ENCODE measurements around the gene AP3B2. TPM values are rescaled to one million over a fixed set of nuclear protein-coding genes. Genes with fewer than 3 reads are reported as not detected.

Gene AP3B2
- total and polyA plus RNA-seq, 2 donors (not counting 3 experiments of a cell fraction or from before 2014, with no cell fraction given): not detected

DNA sequence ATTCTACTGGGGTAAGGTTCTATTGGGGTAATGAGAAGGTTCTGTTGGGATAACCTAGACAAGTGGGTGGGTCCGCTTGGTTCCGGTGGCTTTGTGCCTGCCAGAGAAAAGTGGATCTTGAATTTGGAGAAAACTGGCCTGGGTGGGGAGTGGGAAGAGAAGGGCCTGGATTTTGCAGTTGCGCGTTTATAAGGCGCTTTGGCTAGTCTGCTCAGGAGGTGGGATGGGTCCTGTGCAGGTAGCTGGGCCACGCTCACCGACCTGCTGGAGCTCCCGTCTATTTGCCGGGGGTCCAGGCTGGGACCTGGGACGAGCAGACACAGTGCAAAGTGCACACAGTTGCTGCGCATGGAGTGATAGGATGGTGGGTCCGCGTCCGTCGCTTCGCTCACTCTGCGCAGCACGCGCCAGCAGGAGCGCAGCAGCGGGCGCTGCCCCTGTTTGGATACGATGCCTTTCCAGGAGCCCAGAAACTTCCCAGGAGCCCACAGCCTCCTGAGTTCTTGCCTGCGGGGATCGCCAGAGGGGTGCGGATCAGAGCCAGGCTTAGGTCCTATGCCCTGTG is 1.3 kb upstream of the AP3B2 start:
- FAIRE-seq: no peak
- H3K4me2 ChIP-seq (ENCODE audit: insufficient read depth, low read length): no peak overlapping the region
- H3K9me3 ChIP-seq (replicated peaks; ENCODE audit: control insufficient read depth, insufficient read depth, low read length): no peaks in the 10 kb centered on the region
- H3K36me3 ChIP-seq (ENCODE audit: control insufficient read depth in 2 of 2, extremely low read depth in 1 of 2, insufficient read depth in 2 of 2, low read length in 2 of 2): no peaks in the 10 kb centered on the region
- no peaks in the 10 kb centered on the region for H3K9me1 ChIP-seq (replicated peaks; ENCODE audit: control insufficient read depth, extremely low read depth, insufficient read depth, low read length)
- TF ChIP-seq EZH2 (IDR thresholded peaks at IDR 0.05; ENCODE audit: borderline replicate concordance, low read depth, low read length, severe bottlenecking): no peak
- TF ChIP-seq, protein P1, sequence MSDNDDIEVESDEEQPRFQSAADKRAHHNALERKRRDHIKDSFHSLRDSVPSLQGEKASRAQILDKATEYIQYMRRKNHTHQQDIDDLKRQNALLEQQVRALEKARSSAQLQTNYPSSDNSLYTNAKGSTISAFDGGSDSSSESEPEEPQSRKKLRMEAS (IDR thresholded peaks at IDR 0.05; ENCODE audit: insufficient read depth, insufficient read length): no peak
- TF ChIP-seq MYC (IDR thresholded peaks at IDR 0.05; ENCODE audit: low read depth, low read length): no peak
- TF ChIP-seq, protein P2, sequence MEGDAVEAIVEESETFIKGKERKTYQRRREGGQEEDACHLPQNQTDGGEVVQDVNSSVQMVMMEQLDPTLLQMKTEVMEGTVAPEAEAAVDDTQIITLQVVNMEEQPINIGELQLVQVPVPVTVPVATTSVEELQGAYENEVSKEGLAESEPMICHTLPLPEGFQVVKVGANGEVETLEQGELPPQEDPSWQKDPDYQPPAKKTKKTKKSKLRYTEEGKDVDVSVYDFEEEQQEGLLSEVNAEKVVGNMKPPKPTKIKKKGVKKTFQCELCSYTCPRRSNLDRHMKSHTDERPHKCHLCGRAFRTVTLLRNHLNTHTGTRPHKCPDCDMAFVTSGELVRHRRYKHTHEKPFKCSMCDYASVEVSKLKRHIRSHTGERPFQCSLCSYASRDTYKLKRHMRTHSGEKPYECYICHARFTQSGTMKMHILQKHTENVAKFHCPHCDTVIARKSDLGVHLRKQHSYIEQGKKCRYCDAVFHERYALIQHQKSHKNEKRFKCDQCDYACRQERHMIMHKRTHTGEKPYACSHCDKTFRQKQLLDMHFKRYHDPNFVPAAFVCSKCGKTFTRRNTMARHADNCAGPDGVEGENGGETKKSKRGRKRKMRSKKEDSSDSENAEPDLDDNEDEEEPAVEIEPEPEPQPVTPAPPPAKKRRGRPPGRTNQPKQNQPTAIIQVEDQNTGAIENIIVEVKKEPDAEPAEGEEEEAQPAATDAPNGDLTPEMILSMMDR (IDR thresholded peaks at IDR 0.05; ENCODE audit: extremely low read depth in 1 of 2, insufficient read depth in 1 of 2, low read depth in 1 of 2, low read length in 2 of 2): no peak
- no peaks in the 10 kb centered on the region for H3K27me3 ChIP-seq (ENCODE audit: control insufficient read depth in 2 of 2, insufficient read depth in 2 of 2, low read length in 2 of 2)
- no peak for DNase-seq (ENCODE audit: low read depth, low spot score)
- no peaks in the 10 kb centered on the region for H3K79me2 ChIP-seq (ENCODE audit: control insufficient read depth, insufficient read depth, low read length)
- no TSS peak for BruUV-seq (replicated peaks)
- H3K4me3 ChIP-seq (replicated peaks in 1 of 3; ENCODE audit: insufficient read depth in 1 of 3, low read depth in 1 of 3, low read length in 3 of 3): no peak overlapping the region
- intact Hi-C loops (cut with micrococcal nuclease) (no loop called here), dilution Hi-C loops (cut with MboI; ENCODE audit: extremely low pct_ligation_motif_present, low sequenced_read_pairs) (no loop called here)
- H2AFZ ChIP-seq (ENCODE audit: low read depth, low read length): no peak overlapping the region
- H3K27ac ChIP-seq (ENCODE audit: insufficient read depth, low read depth, low read length): no peak overlapping the region
- ChIA-PET POLR2A (no interaction called here), CTCF (no interaction called here)
- no peak overlapping the region for H3K9ac ChIP-seq (replicated peaks; ENCODE audit: extremely low read depth, insufficient read depth, low read length)
- peaks cover 2% of the 10 kb centered on the region for H3K4me1 ChIP-seq (ENCODE audit: control insufficient read depth, extremely low read depth, insufficient read depth, low read length)
- no peaks in the 10 kb centered on the region for H4K20me1 ChIP-seq (replicated peaks; ENCODE audit: control insufficient read depth, extremely low read depth, insufficient read depth, low read length)

DNA sequence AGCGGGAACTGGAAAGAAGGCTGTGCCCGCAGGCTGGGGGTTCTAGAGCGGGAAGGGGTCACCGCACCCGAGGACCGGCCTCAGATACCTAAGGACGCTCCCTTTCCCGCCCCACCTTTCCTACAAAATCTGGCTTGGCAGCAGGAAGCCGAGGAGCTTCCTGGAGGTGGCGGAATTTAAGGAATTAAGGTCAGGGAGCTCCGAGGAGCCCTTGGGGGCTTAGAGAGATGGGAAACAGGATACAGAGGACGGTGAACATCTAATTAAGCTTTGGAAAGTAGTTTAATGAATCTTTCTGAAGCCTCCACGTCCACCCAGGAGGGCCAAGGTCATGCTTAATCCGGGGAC is 507 bp upstream of the AP3B2 start:
- ChIA-PET POLR2A (no interaction called here), CTCF (no interaction called here)
- Histone ChIP-seq H3K4me2 (ENCODE audit: insufficient read depth, low read length) (peak overlapping the region; percentile 81), H4K20me1 (replicated peaks; ENCODE audit: control insufficient read depth, extremely low read depth, insufficient read depth, low read length) (no peaks in the 10 kb centered on the region), H3K27me3 (ENCODE audit: control insufficient read depth in 2 of 2, insufficient read depth in 2 of 2, low read length in 2 of 2) (no peaks in the 10 kb centered on the region), H3K4me3 (replicated peaks in 1 of 3; ENCODE audit: insufficient read depth in 1 of 3, low read depth in 1 of 3, low read length in 3 of 3) (peak overlapping the region in 1 of 3 experiments; percentile 45), H2AFZ (ENCODE audit: low read depth, low read length) (peak overlapping the region; percentile 90), H3K4me1 (ENCODE audit: control insufficient read depth, extremely low read depth, insufficient read depth, low read length) (peaks cover 2% of the 10 kb centered on the region), H3K79me2 (ENCODE audit: control insufficient read depth, insufficient read depth, low read length) (no peaks in the 10 kb centered on the region), H3K27ac (ENCODE audit: insufficient read depth, low read depth, low read length) (no peak overlapping the region), H3K9ac (replicated peaks; ENCODE audit: extremely low read depth, insufficient read depth, low read length) (no peak overlapping the region), H3K9me1 (replicated peaks; ENCODE audit: control insufficient read depth, extremely low read depth, insufficient read depth, low read length) (no peaks in the 10 kb centered on the region), H3K9me3 (replicated peaks; ENCODE audit: control insufficient read depth, insufficient read depth, low read length) (no peaks in the 10 kb centered on the region), H3K36me3 (ENCODE audit: control insufficient read depth in 2 of 2, extremely low read depth in 1 of 2, insufficient read depth in 2 of 2, low read length in 2 of 2) (no peaks in the 10 kb centered on the region)
- TF ChIP-seq, protein P2 (IDR thresholded peaks at IDR 0.05; ENCODE audit: extremely low read depth in 1 of 2, insufficient read depth in 1 of 2, low read depth in 1 of 2, low read length in 2 of 2): no peak
- TF ChIP-seq EZH2 (IDR thresholded peaks at IDR 0.05; ENCODE audit: borderline replicate concordance, low read depth, low read length, severe bottlenecking): no peak
- no peak for TF ChIP-seq JUN (IDR thresholded peaks at IDR 0.05; ENCODE audit: borderline replicate concordance, insufficient read depth, insufficient read length, low read depth)
- TF ChIP-seq, protein P1 (IDR thresholded peaks at IDR 0.05; ENCODE audit: insufficient read depth, insufficient read length): no peak
- TF ChIP-seq FOS (IDR thresholded peaks at IDR 0.05; ENCODE audit: borderline replicate concordance, insufficient read depth, low read length): no peak
- TF ChIP-seq POLR2A (IDR thresholded peaks at IDR 0.05; ENCODE audit: low read depth, low read length): no peak
- TF ChIP-seq GATA2 (IDR thresholded peaks at IDR 0.05; ENCODE audit: insufficient read depth, insufficient read length, low read depth, low read length): no peak
- TF ChIP-seq MYC (IDR thresholded peaks at IDR 0.05; ENCODE audit: low read depth, low read length): no peak
- TF ChIP-seq POLR2AphosphoS5 (IDR thresholded peaks at IDR 0.05; ENCODE audit: insufficient read depth, low read depth, low read length): no peak
- dilution Hi-C loops (cut with MboI; ENCODE audit: extremely low pct_ligation_motif_present, low sequenced_read_pairs): no loop called here
- BruUV-seq (replicated peaks): no TSS peak
- DNase-seq (ENCODE audit: low read depth, low spot score) (no peak), FAIRE-seq (no peak)
- intact Hi-C loops (cut with micrococcal nuclease): no loop called here
